C4-2B (cell line): ENCODE measurements around the gene SRGAP2.
"Not testable (repeated sequence)": the region's sequence is repeated elsewhere in the genome, so short reads cannot be mapped to it uniquely, and the experiment has no call there.

ENCODE experiments used
- CTCF ChIP-seq: fragments of 450-650 bp; conservative IDR thresholded peaks from 2 replicates; pipeline ENCODE4 v1.5.1; 2017; ENCODE audit warnings: mild to moderate bottlenecking
- ZFX ChIP-seq: fragments of 450-650 bp; IDR thresholded peaks from 2 replicates; pipeline ENCODE4 v1.6.1; 2017

- TF ChIP-seq CTCF, ZFX: not testable (repeated sequence)
These were observed 20.9 kb downstream of the SRGAP2 start for GRCh38 chr1:206224190-206224776.
